DND-41 (cell line): ENCODE data around the gene LHX4.

Experiments used
- CTCF ChIP-seq: IDR thresholded peaks from 2 replicates; pipeline ENCODE4 v1.5.1; 2012; ENCODE audit warnings: borderline replicate concordance, low read length, moderate library complexity, mild to moderate bottlenecking; ENCODE audit not compliant: poor library complexity, severe bottlenecking; ENCODE audit errors: extremely low read depth
- EZH2 ChIP-seq: IDR thresholded peaks from 3 replicates; pipeline ENCODE4 v1.6.1; 2012; ENCODE audit warnings: borderline replicate concordance, low read depth, mild to moderate bottlenecking, moderate library complexity, low read length, inconsistent platforms; ENCODE audit not compliant: severe bottlenecking

GRCh38 chr1:180254854-180255253 is 24.8 kb downstream of the LHX4 start:
- TF ChIP-seq CTCF (no peak), EZH2 (no peak)
